Spinal cord (tissue), 10 donors: ENCODE data around the gene GLB1L3. TPM values are rescaled to one million over a fixed set of nuclear protein-coding genes. Genes with fewer than 3 reads are reported as not detected.

ENCODE experiments used
- DNase-seq, 6 donors: peaks; one replicate each; pipeline versions ENCODE4 v3.0.0 to v3.0.0-alpha.2; 2013 to 2015; ENCODE audit warnings: low spot score in 6 of 6, low read depth in 4 of 6
- H3K27ac ChIP-seq: one replicate; pipeline ENCODE4 v1.5.1; 2013; ENCODE audit warnings: low read depth, low read length, control low read depth
- H3K27me3 ChIP-seq: one replicate; pipeline ENCODE4 v1.6.1; 2013; ENCODE audit warnings: low read length; ENCODE audit not compliant: control insufficient read depth, insufficient read depth
- H3K36me3 ChIP-seq: one replicate; pipeline ENCODE4 v1.6.1; 2013; ENCODE audit warnings: low read length; ENCODE audit not compliant: control insufficient read depth, insufficient read depth
- H3K4me1 ChIP-seq: one replicate; pipeline ENCODE4 v1.6.1; 2013; ENCODE audit warnings: low read length; ENCODE audit not compliant: control insufficient read depth, insufficient read depth
- H3K4me3 ChIP-seq: one replicate; pipeline ENCODE4 v1.5.1; 2013; ENCODE audit warnings: low read depth, low read length, control low read depth
- H3K9me3 ChIP-seq: one replicate; pipeline ENCODE4 v1.6.1; 2013; ENCODE audit warnings: low read length; ENCODE audit not compliant: control insufficient read depth, insufficient read depth
- WGBS: methylation state at CpG from one replicate; pipeline ENCODE4 v1.1.5; 2013; ENCODE audit warnings: missing lambda C conversion rate; ENCODE audit not compliant: insufficient coverage; 5-methylcytosine and 5-hydroxymethylcytosine counted together
- polyA plus RNA-seq, 2 donors: library from polyadenylated mRNA; unstranded; fragments of 120-200 nt; gene quantifications; one replicate each; pipeline ENCODE4 v1.2.1, GENCODE V29; 2013; ENCODE audit not compliant: insufficient read length in 2 of 2
- total RNA-seq, 2 donors: library from RNA; depleted of rRNA in 1 of 2; stranded (reverse); fragments of 120-200 nt in 1 of 2; fragments of >200 nt in 1 of 2; gene quantifications; one replicate each; pipeline versions ENCODE4 v1.2.3 to v1.2.4, GENCODE V29; 2013 to 2014
- donor health status: healthy.

GLB1L3 gene
- total and polyA plus RNA-seq, 4 donors: 0.28 to 2.9 (median 1.7) TPM

DNA sequence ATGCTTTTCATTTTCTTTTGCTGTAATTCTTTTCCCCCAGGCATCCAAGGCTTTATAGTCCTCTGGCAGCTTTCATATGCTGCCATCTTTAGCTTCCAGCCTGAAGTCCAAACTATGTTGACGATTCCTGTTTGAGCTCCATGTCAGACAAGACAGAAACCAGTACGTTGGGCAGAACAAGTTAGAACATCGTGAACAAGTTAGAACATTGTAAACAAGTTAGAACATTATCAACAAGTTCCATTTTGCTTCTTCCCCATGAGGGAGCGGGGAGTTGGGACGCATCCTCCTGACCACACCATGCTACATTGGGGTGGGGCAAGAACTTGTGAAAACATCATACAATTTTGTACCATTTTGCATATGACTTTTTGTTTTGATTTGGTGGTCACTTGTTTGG is 79.5 kb downstream of the GLB1L3 start:
- WGBS: 100% methylated on average over 3 of the region's 5 CpGs
- Histone ChIP-seq H3K27me3 (no peaks in the 10 kb centered on the region), H3K9me3 (no peaks in the 10 kb centered on the region), H3K4me1 (peaks cover 23% of the 10 kb centered on the region), H3K27ac (no peak overlapping the region), H3K4me3 (no peak overlapping the region), H3K36me3 (peaks cover 12% of the 10 kb centered on the region)
- no peak for DNase-seq

DNA sequence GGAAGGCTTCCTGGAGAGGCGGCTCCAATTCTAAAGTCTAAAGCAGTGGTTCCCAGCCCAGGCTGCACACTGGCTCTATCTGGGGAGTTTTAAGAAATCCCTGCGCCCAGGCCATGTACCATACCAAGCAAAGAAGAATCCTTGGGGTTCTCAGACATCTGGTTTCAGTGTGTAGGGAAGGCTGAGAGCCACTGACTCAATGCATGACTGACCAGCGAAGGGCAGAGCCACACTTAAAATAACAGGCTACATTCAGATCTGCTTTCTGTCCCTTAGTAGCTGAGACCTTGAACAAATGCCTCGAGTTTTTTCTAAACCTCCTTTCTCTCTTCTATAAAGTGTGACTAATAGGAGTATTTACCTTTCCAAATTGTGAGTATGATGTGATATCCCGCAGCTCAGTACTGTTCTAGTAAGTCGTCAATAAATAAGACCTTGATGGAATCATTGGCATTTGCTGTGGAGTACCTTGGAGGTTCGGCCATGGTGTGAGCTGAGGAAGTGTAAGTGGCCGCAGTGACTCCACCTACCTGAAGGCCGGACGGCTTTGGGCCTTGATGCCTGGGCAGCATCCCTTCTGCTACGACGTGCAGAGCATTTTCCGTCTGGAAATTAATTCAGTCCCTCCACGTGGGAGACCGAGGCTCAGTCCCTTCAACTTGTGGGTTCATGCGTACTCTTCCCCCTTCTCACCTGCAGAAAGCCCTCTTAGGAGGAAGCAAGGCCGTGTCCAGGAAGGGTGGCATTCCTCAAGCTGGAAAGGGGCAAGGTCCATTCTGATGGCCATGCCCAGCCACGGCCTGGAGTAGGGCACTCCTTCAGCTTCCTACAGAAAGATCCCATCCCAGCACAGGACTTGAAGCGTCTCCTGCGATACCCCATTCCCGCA is 80.7 kb downstream of the GLB1L3 start:
- H3K9me3 ChIP-seq: no peaks in the 10 kb centered on the region
- peaks cover 16% of the 10 kb centered on the region for H3K36me3 ChIP-seq
- peaks cover 23% of the 10 kb centered on the region for H3K4me1 ChIP-seq
- no peaks in the 10 kb centered on the region for H3K27me3 ChIP-seq
- no peak overlapping the region for H3K27ac ChIP-seq
- DNase-seq: no peak
- WGBS: 97% methylated on average over 18 of the region's 21 CpGs
- H3K4me3 ChIP-seq: no peak overlapping the region

DNA sequence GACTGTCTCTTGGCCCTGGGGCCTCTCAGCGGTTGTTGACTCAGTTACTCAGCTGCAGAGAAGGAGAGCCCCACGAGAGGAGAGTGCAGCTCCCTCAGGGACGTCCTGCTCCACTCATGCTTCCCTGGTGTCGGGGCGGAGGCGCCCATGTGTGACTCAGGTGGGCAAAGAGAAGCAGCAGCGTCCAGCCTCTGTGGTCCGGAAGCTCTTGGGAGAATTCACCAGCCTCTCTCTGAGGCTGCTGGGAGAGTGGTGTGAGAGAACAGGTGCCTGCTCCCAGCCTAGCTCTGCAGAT is 81.3 kb downstream of the GLB1L3 start:
- 92% methylated on average over 4 of the region's 8 CpGs for WGBS
- H3K4me3 ChIP-seq: no peak overlapping the region
- no peak overlapping the region for H3K27ac ChIP-seq
- H3K27me3 ChIP-seq: no peaks in the 10 kb centered on the region
- H3K4me1 ChIP-seq: peaks cover 23% of the 10 kb centered on the region
- H3K36me3 ChIP-seq: peaks cover 16% of the 10 kb centered on the region
- no peak for DNase-seq
- H3K9me3 ChIP-seq: no peaks in the 10 kb centered on the region

DNA sequence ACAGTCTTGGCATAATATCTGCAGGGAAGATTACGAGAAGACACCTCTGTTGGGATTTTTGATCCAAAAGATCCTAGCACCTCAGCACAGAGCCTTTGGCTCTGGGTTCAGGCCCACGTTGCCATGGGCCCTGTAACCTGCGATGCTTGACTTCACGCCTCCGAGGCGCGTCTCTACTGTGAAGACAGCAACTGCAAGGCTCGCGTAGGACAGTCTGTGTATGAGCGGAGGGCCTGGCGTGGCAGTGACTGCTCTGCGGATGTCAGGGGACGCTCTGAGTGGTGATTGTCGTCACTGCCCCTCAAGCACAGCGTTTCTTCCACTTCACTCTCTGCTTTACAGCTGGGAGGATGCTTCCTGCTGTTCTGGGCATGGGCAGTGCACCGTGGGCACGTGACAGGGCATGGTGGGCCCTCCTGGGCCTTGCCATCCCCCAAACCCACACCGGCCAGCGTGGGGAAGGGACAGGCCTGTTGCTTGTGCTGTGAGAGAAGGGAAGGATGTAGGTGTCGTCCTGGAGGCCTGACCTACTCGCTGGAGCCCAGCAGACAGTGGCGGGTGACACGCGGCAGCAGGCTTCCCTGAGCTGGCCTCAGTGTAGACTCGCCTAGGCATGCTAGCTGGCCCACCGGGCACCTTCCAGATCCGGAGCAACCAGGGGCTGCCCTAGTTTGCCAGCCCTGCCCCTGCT is 82.1 kb downstream of the GLB1L3 start:
- 94% methylated on average over 20 of the region's 27 CpGs for WGBS
- H3K4me3 ChIP-seq: no peak overlapping the region
- H3K27ac ChIP-seq: no peak overlapping the region
- H3K4me1 ChIP-seq: peaks cover 26% of the 10 kb centered on the region
- peaks cover 16% of the 10 kb centered on the region for H3K36me3 ChIP-seq
- no peaks in the 10 kb centered on the region for H3K9me3 ChIP-seq
- no peak for DNase-seq
- H3K27me3 ChIP-seq: no peaks in the 10 kb centered on the region

DNA sequence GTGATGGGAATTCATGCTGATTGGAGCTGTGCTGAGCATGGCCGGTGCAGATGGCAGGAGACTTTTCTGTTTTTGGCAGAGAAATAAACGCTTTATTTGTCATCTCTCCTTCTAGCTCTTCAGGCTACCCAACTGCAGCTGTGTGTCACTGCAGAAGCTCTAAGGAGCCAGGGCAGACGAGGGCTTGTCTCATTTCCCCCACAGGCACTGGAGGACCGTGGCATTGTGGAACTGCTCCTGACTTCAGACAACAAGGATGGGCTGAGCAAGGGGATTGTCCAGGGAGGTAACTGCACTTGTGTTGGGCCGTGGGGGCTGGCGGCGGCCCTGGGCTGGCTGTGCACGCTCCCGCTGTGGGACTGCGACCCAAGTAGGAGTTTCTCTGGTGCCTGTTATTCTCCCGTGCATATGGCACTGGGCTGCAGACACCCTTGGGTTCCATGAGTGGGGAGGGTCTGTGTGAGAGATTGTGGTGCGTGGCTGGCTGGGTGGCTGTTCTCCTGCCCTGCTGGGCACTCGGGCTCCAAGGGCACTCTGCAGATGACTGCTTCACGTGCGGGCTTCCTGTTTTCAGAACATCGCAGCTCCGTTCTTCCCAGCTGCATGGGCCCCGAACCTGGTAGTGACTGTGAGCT is 82.8 kb downstream of the GLB1L3 start:
- 85% methylated on average over 18 of the region's 18 CpGs for WGBS
- no peak overlapping the region for H3K4me3 ChIP-seq
- DNase-seq: no peak

DNA sequence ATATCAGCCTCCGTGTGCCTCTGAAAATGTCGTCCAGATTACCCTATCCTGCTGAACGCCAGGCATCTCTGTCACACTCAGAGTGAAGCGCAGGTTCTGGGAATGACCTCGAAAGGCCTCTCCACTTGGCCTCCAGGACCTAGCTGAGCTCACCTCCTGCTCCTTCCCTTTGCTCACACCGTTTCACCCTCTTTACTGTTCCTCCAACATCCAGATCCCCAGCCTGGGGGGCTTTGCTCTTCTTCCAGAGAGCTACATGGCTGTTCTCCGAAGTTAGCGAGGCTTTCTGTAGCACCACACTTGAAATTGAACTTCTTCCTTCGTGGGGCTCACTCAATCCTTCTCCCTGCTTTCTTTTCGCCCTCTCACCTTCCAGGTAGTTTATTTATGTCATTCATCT is 83.5 kb downstream of the GLB1L3 start:
- WGBS: 91% methylated on average over 10 of the region's 10 CpGs
- Histone ChIP-seq H3K4me1 (peaks cover 27% of the 10 kb centered on the region), H3K36me3 (peaks cover 16% of the 10 kb centered on the region), H3K27ac (no peak overlapping the region), H3K27me3 (no peaks in the 10 kb centered on the region), H3K9me3 (no peaks in the 10 kb centered on the region), H3K4me3 (no peak overlapping the region)
- DNase-seq: no peak

More for the DNA sequence above, 82.8 kb downstream of the GLB1L3 start:
- Histone ChIP-seq H3K27me3 (no peaks in the 10 kb centered on the region), H3K36me3 (peaks cover 16% of the 10 kb centered on the region), H3K4me1 (peaks cover 27% of the 10 kb centered on the region), H3K27ac (no peak overlapping the region), H3K9me3 (no peaks in the 10 kb centered on the region)

DNA sequence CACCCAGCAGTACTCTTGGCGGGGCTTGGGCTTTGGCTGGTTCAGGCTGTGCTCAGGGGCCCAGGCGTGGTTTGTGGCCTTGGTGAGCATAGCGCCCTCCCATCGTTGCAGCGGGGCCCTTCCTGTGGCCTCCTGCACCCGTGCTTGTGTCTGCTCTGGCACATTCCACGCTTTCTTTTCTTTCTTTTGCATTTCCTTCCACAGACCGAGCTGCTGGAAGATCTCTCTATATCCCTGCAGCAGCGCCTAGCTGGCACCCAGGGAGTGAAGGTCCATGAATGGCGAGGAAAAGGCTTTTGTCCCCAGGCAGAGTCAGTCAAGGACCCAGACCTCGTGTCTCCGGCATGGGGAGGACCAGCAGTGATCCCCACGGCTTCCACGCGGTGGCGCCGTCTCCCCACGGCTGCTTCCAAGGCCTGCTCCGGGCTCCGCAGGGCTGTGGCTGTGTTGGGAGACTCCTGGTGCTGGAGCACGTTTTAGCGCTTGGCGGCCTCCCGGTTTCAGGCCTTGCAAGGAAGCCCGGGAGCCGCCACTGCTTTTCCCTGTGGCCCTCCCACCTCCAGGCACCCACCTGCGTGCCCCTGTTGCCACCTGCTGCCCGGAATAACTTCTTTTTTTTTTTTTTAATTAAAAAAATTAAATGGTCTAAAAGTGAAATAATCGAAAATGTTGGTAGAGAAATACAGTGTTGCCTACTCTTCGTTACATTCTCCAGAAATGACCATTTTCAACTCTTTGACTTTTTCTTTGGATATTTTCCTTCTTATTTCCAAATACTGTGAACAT is 84.1 kb downstream of the GLB1L3 start:
- Histone ChIP-seq H3K4me3 (no peak overlapping the region), H3K36me3 (peaks cover 21% of the 10 kb centered on the region), H3K27me3 (no peaks in the 10 kb centered on the region), H3K9me3 (no peaks in the 10 kb centered on the region), H3K27ac (no peak overlapping the region), H3K4me1 (peaks cover 33% of the 10 kb centered on the region)
- WGBS: 25% methylated on average over 25 of the region's 30 CpGs
- peak; percentile 57 to 96 (median 77) for DNase-seq

DNA sequence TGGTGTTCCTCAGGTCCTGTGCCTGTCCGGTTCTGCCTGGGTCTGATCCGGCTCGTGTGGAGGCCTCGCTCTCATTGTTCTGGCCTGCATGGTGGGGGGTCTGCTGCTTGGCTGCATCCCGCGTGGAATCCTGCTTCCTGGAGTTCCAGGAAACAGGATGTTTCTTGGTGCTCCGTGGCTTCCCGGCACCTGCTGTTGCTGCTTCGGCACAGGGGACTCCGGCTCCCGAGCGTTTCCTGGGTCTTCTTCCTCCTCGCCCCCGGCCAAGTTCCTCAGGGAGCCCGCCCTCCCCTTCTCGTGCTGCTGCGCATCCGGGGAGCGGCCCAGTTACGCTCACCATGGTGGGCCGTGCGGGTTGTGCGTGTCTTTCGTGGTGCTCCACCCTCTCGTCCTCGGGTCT is 85.5 kb downstream of the GLB1L3 start:
- peaks cover 41% of the 10 kb centered on the region for H3K4me1 ChIP-seq
- H3K27ac ChIP-seq: no peak overlapping the region
- H3K9me3 ChIP-seq: no peaks in the 10 kb centered on the region
- 87% methylated on average over 13 of the region's 26 CpGs for WGBS
- no peak for DNase-seq
- peaks cover 21% of the 10 kb centered on the region for H3K36me3 ChIP-seq
- H3K4me3 ChIP-seq: no peak overlapping the region
- no peaks in the 10 kb centered on the region for H3K27me3 ChIP-seq

DNA sequence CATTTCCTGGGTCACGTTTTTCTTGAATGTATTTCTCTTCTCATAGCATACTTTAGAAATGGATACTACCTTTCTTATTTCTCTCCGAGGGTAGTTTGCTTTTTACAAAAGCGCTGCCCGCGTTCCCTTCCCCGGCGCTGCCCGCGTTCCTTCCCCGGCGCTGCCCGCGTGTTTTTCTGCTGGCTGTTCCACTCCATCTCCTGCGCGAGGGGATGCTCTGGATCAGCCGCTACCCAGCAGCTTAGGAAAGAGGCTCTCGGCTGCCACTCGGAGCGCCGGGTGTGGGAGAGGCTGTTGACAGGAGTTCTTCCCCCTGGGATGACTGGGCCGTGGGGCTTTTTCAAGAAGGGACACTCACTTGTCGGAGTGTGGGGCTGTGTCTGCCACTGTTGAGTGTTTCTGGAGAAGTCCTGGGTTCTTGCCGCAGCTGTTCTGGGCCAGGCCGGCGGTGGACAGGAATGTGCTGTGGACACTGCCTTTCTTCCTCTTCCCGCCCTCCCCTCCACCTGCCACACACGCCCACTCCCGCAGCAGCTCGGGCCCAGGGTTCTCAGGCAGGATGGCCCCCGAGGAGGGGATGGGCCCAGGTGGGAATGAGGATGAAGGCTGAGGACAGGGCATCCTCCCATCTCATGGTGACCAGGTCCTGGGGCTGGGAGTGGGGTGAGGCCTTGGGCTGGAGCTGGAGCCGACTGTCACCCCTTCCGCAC is 86.2 kb downstream of the GLB1L3 start:
- Histone ChIP-seq H3K27ac (no peak overlapping the region), H3K4me1 (peaks cover 45% of the 10 kb centered on the region), H3K27me3 (no peaks in the 10 kb centered on the region), H3K4me3 (no peak overlapping the region), H3K9me3 (no peaks in the 10 kb centered on the region), H3K36me3 (peaks cover 20% of the 10 kb centered on the region)
- WGBS: 94% methylated on average over 27 of the region's 32 CpGs
- no peak for DNase-seq
